MM.1S (cell line): ENCODE measurements around the gene AMPH.

ENCODE experiments used
- CTCF ChIP-seq: fragments of 300-600 bp; sonication (generic); IDR thresholded peaks from 2 replicates; pipeline ENCODE4 v1.5.1; 2016; ENCODE audit warnings: antibody characterized with exemption, low read length, mixed read lengths
- EZH2phosphoT487 ChIP-seq: fragments of 300-600 bp; sonication (generic); IDR thresholded peaks from 2 replicates; pipeline ENCODE4 v1.6.1; 2018; ENCODE audit warnings: antibody characterized with exemption, low read length

DNA sequence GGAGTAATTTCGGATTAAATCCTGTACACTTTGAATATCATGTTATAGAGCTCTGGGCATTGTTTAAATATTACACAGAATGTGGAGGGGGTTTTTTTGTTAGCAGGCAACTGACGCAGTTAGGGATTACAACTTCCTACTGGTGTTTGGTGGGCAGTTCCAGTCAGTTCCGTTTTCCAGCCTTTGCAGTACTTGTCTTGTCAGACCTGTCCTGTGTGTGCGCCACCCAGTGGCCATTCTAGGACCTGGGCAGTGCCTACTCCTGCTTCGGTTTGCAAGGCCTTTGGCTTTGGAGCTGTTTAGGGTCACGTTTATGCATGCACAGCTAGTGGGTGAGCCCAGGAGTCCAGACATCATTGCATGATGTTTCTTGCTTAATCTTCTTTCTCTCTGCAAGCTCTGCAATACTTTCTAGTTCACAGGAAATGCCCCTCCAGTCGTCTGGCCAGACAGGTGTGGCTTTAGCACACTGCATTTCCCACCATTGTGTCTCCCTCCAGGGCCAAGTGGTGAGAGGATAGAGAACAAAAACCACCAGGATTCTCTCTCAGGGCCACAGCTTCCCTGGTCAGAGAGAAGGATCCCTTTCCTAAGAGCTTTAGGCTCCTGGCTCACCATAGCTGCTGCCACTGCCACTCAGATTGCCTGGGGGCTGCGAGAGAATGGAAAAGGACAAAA is 261.2 kb downstream of the AMPH start:
- TF ChIP-seq CTCF: peak; percentile 95
- no peak for TF ChIP-seq EZH2phosphoT487
